HEK293 (cell line): ENCODE results near the gene VRTN.
A peak's percentile ranks its signal among the peaks of the same experiment; 100 is the strongest.

Source experiments
- CTCF ChIA-PET: fragments of 350-600 bp; formaldehyde crosslinking; extraction: SDS; loops from one replicate; lab custom pipeline; 2021; ENCODE audit warnings: antibody characterized with exemption; lab: Yijun Ruan, JAX
- POLR2A ChIA-PET: fragments of 300-600 bp; formaldehyde crosslinking; extraction: SDS; loops from one replicate; lab custom pipeline; 2020; ENCODE audit warnings: antibody characterized with exemption, inconsistent platforms; lab: Yijun Ruan, JAX
- H3K27ac ChIP-seq: fragments of 200-500 bp; sonication (Bioruptor generic); 2 replicates; pipeline ENCODE4 v1.5.1; 2014; ENCODE audit warnings: low read depth, low read length, control low read depth, inconsistent platforms; ENCODE audit errors: extremely low read depth
- H3K36me3 ChIP-seq, 2 experiments: fragments of 200-500 bp in 1 of 2; sonication (Bioruptor generic) in 1 of 2; 1 replicate in 1 of 2; 2 replicates in 1 of 2; pipeline ENCODE4 v1.5.1; 2014 to 2017; ENCODE audit warnings: inconsistent platforms in 2 of 2, low read length in 2 of 2; ENCODE audit not compliant: control insufficient read depth in 2 of 2, insufficient read depth in 1 of 2
- H3K4me1 ChIP-seq: fragments of 200-500 bp; sonication (Bioruptor generic); 2 replicates; pipeline ENCODE4 v1.5.1; 2014; ENCODE audit warnings: mild to moderate bottlenecking, low read length, inconsistent platforms; ENCODE audit not compliant: control insufficient read depth, insufficient read depth
- H3K4me3 ChIP-seq: 2 replicates; pipeline ENCODE4 v1.5.1; 2011; ENCODE audit warnings: low read depth, mild to moderate bottlenecking, control low read depth, low read length, moderate library complexity
- H3K9me3 ChIP-seq: fragments of 200-500 bp; sonication (Bioruptor generic); 2 replicates; pipeline ENCODE4 v1.5.1; 2014; ENCODE audit warnings: low read depth, low read length, inconsistent platforms; ENCODE audit not compliant: control insufficient read depth, insufficient read depth
- RBAK ChIP-seq: fragments of 450-650 bp; formaldehyde crosslinking; IDR thresholded peaks from 2 replicates; pipeline ENCODE4 v1.5.1; 2016; ENCODE audit warnings: missing biosample characterization, missing genetic modification characterization
- SETDB1 ChIP-seq: IDR thresholded peaks from one replicate; pipeline ENCODE4 v1.6.1; 2017; ENCODE audit warnings: mild to moderate bottlenecking, low read length, moderate library complexity, mixed read lengths; ENCODE audit not compliant: insufficient read length
- TRIM28 ChIP-seq: IDR thresholded peaks from 2 replicates; pipeline ENCODE4 v1.6.1; 2011; ENCODE audit warnings: low read length, control low read depth, borderline replicate concordance
- ZFP3 ChIP-seq: fragments of 450-650 bp; formaldehyde crosslinking; IDR thresholded peaks from 2 replicates; pipeline ENCODE4 v1.5.1; 2016; ENCODE audit warnings: low read depth, missing biosample characterization, missing genetic modification characterization
- ZFP37 ChIP-seq: fragments of 450-650 bp; formaldehyde crosslinking; IDR thresholded peaks from 2 replicates; pipeline ENCODE4 v1.5.1; 2016; ENCODE audit warnings: missing biosample characterization, missing genetic modification characterization
- ZFP69B ChIP-seq: fragments of 450-650 bp; formaldehyde crosslinking; IDR thresholded peaks from 2 replicates; pipeline ENCODE4 v1.5.1; 2016; ENCODE audit warnings: missing biosample characterization, missing genetic modification characterization
- ZNF121 ChIP-seq: fragments of 450-650 bp; formaldehyde crosslinking; IDR thresholded peaks from 2 replicates; pipeline ENCODE4 v1.5.1; 2016; ENCODE audit warnings: missing biosample characterization, missing genetic modification characterization
- ZNF140 ChIP-seq: fragments of 450-650 bp; formaldehyde crosslinking; IDR thresholded peaks from 2 replicates; pipeline ENCODE4 v1.5.1; 2016; ENCODE audit warnings: missing biosample characterization, missing genetic modification characterization
- ZNF239 ChIP-seq: fragments of 450-650 bp; formaldehyde crosslinking; IDR thresholded peaks from 2 replicates; pipeline ENCODE4 v1.5.1; 2016; ENCODE audit warnings: missing biosample characterization, missing genetic modification characterization
- ZNF280C ChIP-seq: fragments of 450-650 bp; formaldehyde crosslinking; IDR thresholded peaks from 2 replicates; pipeline ENCODE4 v1.5.1; 2016; ENCODE audit warnings: missing biosample characterization, missing genetic modification characterization
- ZNF354C ChIP-seq: fragments of 450-650 bp; formaldehyde crosslinking; IDR thresholded peaks from 2 replicates; pipeline ENCODE4 v1.5.1; 2016; ENCODE audit warnings: missing biosample characterization, missing genetic modification characterization, low read depth, borderline replicate concordance
- ZNF449 ChIP-seq: fragments of 450-650 bp; formaldehyde crosslinking; IDR thresholded peaks from 2 replicates; pipeline ENCODE4 v1.5.1; 2017; ENCODE audit warnings: missing biosample characterization, mild to moderate bottlenecking, missing genetic modification characterization, moderate library complexity
- ZNF560 ChIP-seq: fragments of 450-650 bp; formaldehyde crosslinking; IDR thresholded peaks from 2 replicates; pipeline ENCODE4 v1.5.1; 2017; ENCODE audit warnings: missing biosample characterization, missing genetic modification characterization, borderline replicate concordance
- ZNF561 ChIP-seq: fragments of 450-650 bp; IDR thresholded peaks from 2 replicates; pipeline ENCODE4 v1.5.1; 2018; ENCODE audit warnings: missing biosample characterization, missing genetic modification characterization, borderline replicate concordance
- ZNF580 ChIP-seq: fragments of 450-650 bp; formaldehyde crosslinking; IDR thresholded peaks from 2 replicates; pipeline ENCODE4 v1.5.1; 2016; ENCODE audit warnings: missing biosample characterization, missing genetic modification characterization
- ZNF623 ChIP-seq: fragments of 450-650 bp; formaldehyde crosslinking; IDR thresholded peaks from 2 replicates; pipeline ENCODE4 v1.5.1; 2016; ENCODE audit warnings: missing biosample characterization, missing genetic modification characterization
- ZNF654 ChIP-seq: fragments of 450-650 bp; formaldehyde crosslinking; IDR thresholded peaks from 2 replicates; pipeline ENCODE4 v1.5.1; 2016; ENCODE audit warnings: low read depth, missing biosample characterization, missing genetic modification characterization
- ZNF664 ChIP-seq: fragments of 450-650 bp; formaldehyde crosslinking; IDR thresholded peaks from 2 replicates; pipeline ENCODE4 v1.5.1; 2016; ENCODE audit warnings: missing biosample characterization, missing genetic modification characterization
- ZNF768 ChIP-seq: fragments of 450-650 bp; formaldehyde crosslinking; IDR thresholded peaks from 2 replicates; pipeline ENCODE4 v1.5.1; 2018; ENCODE audit warnings: missing biosample characterization, mild to moderate bottlenecking, missing genetic modification characterization
- ZNF777 ChIP-seq: fragments of 450-650 bp; formaldehyde crosslinking; IDR thresholded peaks from 2 replicates; pipeline ENCODE4 v1.5.1; 2017; ENCODE audit warnings: missing biosample characterization, missing genetic modification characterization, borderline replicate concordance
- ZNF792 ChIP-seq: fragments of 450-650 bp; formaldehyde crosslinking; IDR thresholded peaks from 2 replicates; pipeline ENCODE4 v1.5.1; 2016; ENCODE audit warnings: missing biosample characterization, missing genetic modification characterization
- ZNF843 ChIP-seq: fragments of 450-650 bp; formaldehyde crosslinking; IDR thresholded peaks from 2 replicates; pipeline ENCODE4 v1.5.1; 2016; ENCODE audit warnings: missing biosample characterization, missing genetic modification characterization
- ZXDB ChIP-seq: fragments of 450-650 bp; formaldehyde crosslinking; IDR thresholded peaks from 2 replicates; pipeline ENCODE4 v1.5.1; 2016; ENCODE audit warnings: missing biosample characterization, missing genetic modification characterization
- TF ChIP-seq, protein P1 (sequence below): fragments of 450-650 bp; formaldehyde crosslinking; IDR thresholded peaks from 2 replicates; pipeline ENCODE4 v1.5.1; 2016; ENCODE audit warnings: missing biosample characterization, missing genetic modification characterization
- TF ChIP-seq, protein P2 (sequence below): fragments of 450-650 bp; formaldehyde crosslinking; conservative IDR thresholded peaks from 2 replicates; pipeline ENCODE4 v1.5.1; 2016; ENCODE audit warnings: low read depth, missing biosample characterization, missing genetic modification characterization

The VRTN gene

GRCh38 chr14:74407021-74407800, 58.9 kb downstream of the VRTN start (continued):
- TF ChIP-seq, protein P1, sequence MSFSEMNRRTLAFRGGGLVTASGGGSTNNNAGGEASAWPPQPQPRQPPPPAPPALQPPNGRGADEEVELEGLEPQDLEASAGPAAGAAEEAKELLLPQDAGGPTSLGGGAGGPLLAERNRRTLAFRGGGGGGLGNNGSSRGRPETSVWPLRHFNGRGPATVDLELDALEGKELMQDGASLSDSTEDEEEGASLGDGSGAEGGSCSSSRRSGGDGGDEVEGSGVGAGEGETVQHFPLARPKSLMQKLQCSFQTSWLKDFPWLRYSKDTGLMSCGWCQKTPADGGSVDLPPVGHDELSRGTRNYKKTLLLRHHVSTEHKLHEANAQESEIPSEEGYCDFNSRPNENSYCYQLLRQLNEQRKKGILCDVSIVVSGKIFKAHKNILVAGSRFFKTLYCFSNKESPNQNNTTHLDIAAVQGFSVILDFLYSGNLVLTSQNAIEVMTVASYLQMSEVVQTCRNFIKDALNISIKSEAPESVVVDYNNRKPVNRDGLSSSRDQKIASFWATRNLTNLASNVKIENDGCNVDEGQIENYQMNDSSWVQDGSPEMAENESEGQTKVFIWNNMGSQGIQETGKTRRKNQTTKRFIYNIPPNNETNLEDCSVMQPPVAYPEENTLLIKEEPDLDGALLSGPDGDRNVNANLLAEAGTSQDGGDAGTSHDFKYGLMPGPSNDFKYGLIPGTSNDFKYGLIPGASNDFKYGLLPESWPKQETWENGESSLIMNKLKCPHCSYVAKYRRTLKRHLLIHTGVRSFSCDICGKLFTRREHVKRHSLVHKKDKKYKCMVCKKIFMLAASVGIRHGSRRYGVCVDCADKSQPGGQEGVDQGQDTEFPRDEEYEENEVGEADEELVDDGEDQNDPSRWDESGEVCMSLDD (tag by site-specific recombination), result no peak
- no peak for TF ChIP-seq ZNF140 (tag by site-specific recombination)

GRCh38 chr14:74407801-74408154, 59.5 kb downstream of the VRTN start:
- H3K4me3 ChIP-seq, result no peak overlapping the region
- ChIA-PET CTCF (no interaction called here), POLR2A (no interaction called here)
- H3K36me3 ChIP-seq, result no peaks in the 10 kb centered on the region
- H3K9me3 ChIP-seq, result no peaks in the 10 kb centered on the region
- TF ChIP-seq ZNF777 (tag by site-specific recombination) (no peak), ZNF580 (no peak), ZNF561 (tag by site-specific recombination) (no peak), ZFP69B (no peak), ZNF239 (tag by site-specific recombination) (no peak), RBAK (no peak), ZNF768 (tag by site-specific recombination) (no peak), ZNF792 (no peak), ZXDB (tag by site-specific recombination) (no peak), ZNF121 (no peak), ZFP37 (no peak), ZFP3 (tag by site-specific recombination) (no peak), ZNF449 (no peak), ZNF843 (tag by site-specific recombination) (no peak), TRIM28 (no peak)
- TF ChIP-seq, all 188 proteins: peak for 0
- Histone ChIP-seq H3K4me1 (no peaks in the 10 kb centered on the region), H3K27ac (no peak overlapping the region)

- Histone ChIP-seq H3K9me3 (no peaks in the 10 kb centered on the region), H3K4me1 (no peaks in the 10 kb centered on the region), H3K27ac (no peak overlapping the region), H3K36me3 (no peaks in the 10 kb centered on the region), H3K4me3 (no peak overlapping the region)
- ChIA-PET CTCF (interaction anchor here (0.6 to 0.7 kb wide), 3 partner anchors 19 to 131 kb away, joined by 3 to 4 read pairs (median 4); no protein-coding TSS in a partner anchor), POLR2A (no interaction called here)
- TF ChIP-seq ZNF654 (peak; percentile 11; the same call in 1 of the 2 replicates), SETDB1 (no peak), ZNF140 (tag by site-specific recombination) (0 out of 2 replicates have a peak, but pooled peaks have one; percentile 21), ZNF664 (tag by site-specific recombination) (0 out of 2 replicates have a peak, but pooled peaks have one; percentile 27), ZNF354C (tag by site-specific recombination) (no peak), ZNF623 (tag by site-specific recombination) (peak; percentile 32; the same call in 1 of the 2 replicates), ZNF280C (tag by site-specific recombination) (no peak), ZNF560 (no peak)
- TF ChIP-seq, protein P2, sequence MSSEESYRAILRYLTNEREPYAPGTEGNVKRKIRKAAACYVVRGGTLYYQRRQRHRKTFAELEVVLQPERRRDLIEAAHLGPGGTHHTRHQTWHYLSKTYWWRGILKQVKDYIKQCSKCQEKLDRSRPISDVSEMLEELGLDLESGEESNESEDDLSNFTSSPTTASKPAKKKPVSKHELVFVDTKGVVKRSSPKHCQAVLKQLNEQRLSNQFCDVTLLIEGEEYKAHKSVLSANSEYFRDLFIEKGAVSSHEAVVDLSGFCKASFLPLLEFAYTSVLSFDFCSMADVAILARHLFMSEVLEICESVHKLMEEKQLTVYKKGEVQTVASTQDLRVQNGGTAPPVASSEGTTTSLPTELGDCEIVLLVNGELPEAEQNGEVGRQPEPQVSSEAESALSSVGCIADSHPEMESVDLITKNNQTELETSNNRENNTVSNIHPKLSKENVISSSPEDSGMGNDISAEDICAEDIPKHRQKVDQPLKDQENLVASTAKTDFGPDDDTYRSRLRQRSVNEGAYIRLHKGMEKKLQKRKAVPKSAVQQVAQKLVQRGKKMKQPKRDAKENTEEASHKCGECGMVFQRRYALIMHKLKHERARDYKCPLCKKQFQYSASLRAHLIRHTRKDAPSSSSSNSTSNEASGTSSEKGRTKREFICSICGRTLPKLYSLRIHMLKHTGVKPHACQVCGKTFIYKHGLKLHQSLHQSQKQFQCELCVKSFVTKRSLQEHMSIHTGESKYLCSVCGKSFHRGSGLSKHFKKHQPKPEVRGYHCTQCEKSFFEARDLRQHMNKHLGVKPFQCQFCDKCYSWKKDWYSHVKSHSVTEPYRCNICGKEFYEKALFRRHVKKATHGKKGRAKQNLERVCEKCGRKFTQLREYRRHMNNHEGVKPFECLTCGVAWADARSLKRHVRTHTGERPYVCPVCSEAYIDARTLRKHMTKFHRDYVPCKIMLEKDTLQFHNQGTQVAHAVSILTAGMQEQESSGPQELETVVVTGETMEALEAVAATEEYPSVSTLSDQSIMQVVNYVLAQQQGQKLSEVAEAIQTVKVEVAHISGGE (tag by site-specific recombination), result peak; percentile 47
Observed at GRCh38 chr14:74408870-74409269, 60.6 kb downstream of the VRTN start.
